ENCODE measurements around the gene PDE11A. TPM values are rescaled to one million over a fixed set of nuclear protein-coding genes. Genes with fewer than 3 reads are reported as not detected.

The PDE11A gene
- total RNA-seq, 1 donor from 2014 or later = 25.6 TPM

DNA sequence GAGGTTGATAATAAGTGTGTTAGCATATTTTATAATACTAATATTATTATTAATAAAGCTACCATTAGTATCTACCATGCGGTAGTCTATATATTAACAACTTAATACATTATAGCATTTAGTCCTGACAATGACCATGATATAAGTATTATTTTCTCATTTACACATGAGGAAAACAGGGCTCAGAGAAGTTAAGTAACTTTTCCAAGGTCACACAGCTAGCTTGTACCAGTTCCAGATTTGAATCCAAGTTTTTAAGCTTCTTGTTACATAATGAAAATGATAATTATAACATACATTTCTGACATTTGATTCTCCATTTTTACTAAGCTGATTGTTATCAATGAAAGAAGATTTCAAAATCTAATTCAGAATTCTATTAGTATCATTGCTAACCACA is 369.4 kb downstream of the PDE11A start:
- DNase-seq (ENCODE audit: low spot score in 2 of 2, unreplicated experiment in 2 of 2) = no peak
- H3K4me3 Mint-ChIP-seq = no peak overlapping the region
- peaks cover 17% of the 10 kb centered on the region for H3K4me1 Mint-ChIP-seq
- no peaks in the 10 kb centered on the region for H3K9me3 Mint-ChIP-seq
- no peaks in the 10 kb centered on the region for H3K27me3 Mint-ChIP-seq (ENCODE audit: low read depth)
- no peak overlapping the region for H3K27ac Mint-ChIP-seq
- H3K36me3 Mint-ChIP-seq = peaks cover 8% of the 10 kb centered on the region
- TF ChIP-seq, protein P1, sequence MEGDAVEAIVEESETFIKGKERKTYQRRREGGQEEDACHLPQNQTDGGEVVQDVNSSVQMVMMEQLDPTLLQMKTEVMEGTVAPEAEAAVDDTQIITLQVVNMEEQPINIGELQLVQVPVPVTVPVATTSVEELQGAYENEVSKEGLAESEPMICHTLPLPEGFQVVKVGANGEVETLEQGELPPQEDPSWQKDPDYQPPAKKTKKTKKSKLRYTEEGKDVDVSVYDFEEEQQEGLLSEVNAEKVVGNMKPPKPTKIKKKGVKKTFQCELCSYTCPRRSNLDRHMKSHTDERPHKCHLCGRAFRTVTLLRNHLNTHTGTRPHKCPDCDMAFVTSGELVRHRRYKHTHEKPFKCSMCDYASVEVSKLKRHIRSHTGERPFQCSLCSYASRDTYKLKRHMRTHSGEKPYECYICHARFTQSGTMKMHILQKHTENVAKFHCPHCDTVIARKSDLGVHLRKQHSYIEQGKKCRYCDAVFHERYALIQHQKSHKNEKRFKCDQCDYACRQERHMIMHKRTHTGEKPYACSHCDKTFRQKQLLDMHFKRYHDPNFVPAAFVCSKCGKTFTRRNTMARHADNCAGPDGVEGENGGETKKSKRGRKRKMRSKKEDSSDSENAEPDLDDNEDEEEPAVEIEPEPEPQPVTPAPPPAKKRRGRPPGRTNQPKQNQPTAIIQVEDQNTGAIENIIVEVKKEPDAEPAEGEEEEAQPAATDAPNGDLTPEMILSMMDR (IDR thresholded peaks at IDR 0.05; ENCODE audit: unreplicated experiment) = no peak

DNA sequence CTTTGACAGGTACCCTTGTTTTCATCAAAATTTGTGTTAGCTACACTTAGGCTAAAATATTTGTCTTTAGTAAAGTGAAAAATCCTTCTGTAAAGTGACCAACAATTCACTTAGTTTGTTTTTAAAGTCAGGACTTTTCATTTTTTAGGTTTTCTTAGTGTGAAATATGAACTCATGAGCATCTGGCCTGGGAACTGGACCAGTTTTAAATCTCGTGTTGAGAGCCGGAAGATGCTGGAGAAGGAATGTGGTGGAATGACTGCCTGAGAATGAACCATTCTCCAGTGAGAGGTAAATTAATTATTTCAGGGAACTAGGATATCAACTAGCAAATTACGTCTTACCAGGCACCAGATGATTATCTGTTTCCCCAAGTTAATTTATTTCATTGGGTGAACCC is 374.3 kb downstream of the PDE11A start:
- TF ChIP-seq, protein P1 (IDR thresholded peaks at IDR 0.05; ENCODE audit: unreplicated experiment) = no peak
- H3K27me3 Mint-ChIP-seq (ENCODE audit: low read depth) = no peaks in the 10 kb centered on the region
- H3K4me1 Mint-ChIP-seq = peaks cover 40% of the 10 kb centered on the region
- peak overlapping the region; percentile 84 for H3K27ac Mint-ChIP-seq
- peaks cover 17% of the 10 kb centered on the region for H3K36me3 Mint-ChIP-seq
- DNase-seq (ENCODE audit: low spot score in 2 of 2, unreplicated experiment in 2 of 2) = no peak
- no peaks in the 10 kb centered on the region for H3K9me3 Mint-ChIP-seq
- no peak overlapping the region for H3K4me3 Mint-ChIP-seq

DNA sequence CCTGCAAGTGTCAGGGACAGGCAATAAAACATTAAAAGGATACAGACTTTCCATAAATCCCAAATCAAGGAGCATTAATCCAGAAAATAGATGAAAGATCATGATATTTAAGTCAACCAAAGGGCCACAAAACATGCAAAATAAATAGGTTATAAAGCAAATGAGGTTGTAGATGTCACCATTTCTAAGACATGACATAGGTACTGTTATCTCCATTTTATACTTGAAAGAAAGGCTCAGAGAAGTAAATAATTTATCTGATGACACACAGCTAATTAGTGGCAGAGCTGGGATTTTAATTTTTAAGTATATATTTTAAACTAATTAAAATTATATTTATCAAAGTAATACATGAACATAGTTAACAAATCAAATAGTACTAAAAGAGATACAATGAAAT is 378.2 kb downstream of the PDE11A start:
- Mint-ChIP-seq H3K9me3 (no peaks in the 10 kb centered on the region), H3K4me1 (peaks cover 62% of the 10 kb centered on the region), H3K36me3 (peaks cover 11% of the 10 kb centered on the region)

DNA sequence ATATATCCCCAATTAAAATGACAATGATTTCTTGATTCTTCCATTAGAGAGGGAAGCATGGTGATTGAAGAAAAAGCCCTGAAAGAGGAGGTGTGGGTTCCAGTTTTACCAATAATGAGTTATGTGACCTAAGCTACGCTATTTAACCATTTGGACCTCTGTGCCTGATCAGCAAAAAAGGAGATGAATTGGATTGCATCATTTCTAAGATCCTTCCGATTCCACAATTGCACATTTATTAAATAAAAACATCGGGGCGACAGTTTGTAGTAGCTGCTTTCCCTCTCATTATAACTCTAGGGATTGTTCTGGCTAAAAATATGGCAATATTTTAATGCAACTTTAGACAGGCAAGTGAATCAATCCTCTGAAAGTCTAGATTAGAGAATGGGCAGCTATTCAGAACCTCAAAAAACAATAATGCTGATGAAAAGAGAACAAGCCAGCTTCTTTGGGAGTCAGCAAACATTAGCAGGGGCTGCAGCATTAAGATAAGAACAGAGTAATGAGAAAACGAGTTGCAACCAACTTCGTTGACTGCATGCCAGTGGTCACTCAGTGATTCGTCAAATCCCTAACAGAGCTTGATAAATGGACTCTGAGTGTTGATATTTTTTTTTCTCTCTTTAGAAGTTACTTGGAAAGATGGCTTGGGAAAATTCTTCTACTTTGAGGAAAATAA is 378.8 kb downstream of the PDE11A start:
- no peak overlapping the region for H3K4me3 Mint-ChIP-seq
- TF ChIP-seq, protein P1 (IDR thresholded peaks at IDR 0.05; ENCODE audit: unreplicated experiment) = no peak
- peak overlapping the region; percentile 64 for H3K27ac Mint-ChIP-seq
- H3K36me3 Mint-ChIP-seq = peaks cover 11% of the 10 kb centered on the region
- DNase-seq (ENCODE audit: low spot score in 2 of 2, unreplicated experiment in 2 of 2) = no peak
- no peaks in the 10 kb centered on the region for H3K27me3 Mint-ChIP-seq (ENCODE audit: low read depth)
- H3K9me3 Mint-ChIP-seq = no peaks in the 10 kb centered on the region
- peaks cover 61% of the 10 kb centered on the region for H3K4me1 Mint-ChIP-seq

More for the DNA sequence above, 378.2 kb downstream of the PDE11A start:
- Mint-ChIP-seq H3K4me3 (no peak overlapping the region), H3K27me3 (ENCODE audit: low read depth) (no peaks in the 10 kb centered on the region), H3K27ac (peak overlapping the region; percentile 64)
- no peak for DNase-seq (ENCODE audit: low spot score in 2 of 2, unreplicated experiment in 2 of 2)
- TF ChIP-seq, protein P1 (IDR thresholded peaks at IDR 0.05; ENCODE audit: unreplicated experiment) = no peak

DNA sequence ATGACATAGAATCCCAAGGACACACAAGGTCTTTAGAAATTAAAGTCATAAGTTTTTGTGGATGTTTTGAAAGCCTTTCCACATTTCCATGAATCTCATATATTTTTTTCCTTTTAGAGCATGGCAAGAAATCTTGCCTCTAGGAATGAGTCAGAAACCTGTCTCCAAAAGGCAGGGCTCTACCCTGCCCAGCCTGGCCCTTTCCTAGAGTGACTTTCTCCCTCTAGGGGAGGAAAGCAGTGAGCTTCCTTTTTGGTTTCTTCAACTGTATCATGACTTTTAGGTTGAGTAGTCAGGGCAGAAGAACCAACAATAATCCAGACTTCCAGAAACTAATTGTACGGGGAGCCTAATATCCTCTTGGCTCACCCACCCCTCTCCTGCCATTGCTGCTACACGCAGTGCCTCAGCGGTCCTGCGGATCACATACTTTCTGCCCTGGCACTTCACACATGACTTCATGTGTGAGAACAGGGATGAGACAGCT is 379.8 kb downstream of the PDE11A start:
- H3K9me3 Mint-ChIP-seq = no peaks in the 10 kb centered on the region
- TF ChIP-seq, protein P1 (IDR thresholded peaks at IDR 0.05; ENCODE audit: unreplicated experiment) = no peak
- peak overlapping the region; percentile 64 for H3K27ac Mint-ChIP-seq
- H3K4me3 Mint-ChIP-seq = no peak overlapping the region
- no peaks in the 10 kb centered on the region for H3K27me3 Mint-ChIP-seq (ENCODE audit: low read depth)
- no peak for DNase-seq (ENCODE audit: low spot score in 2 of 2, unreplicated experiment in 2 of 2)
- peaks cover 59% of the 10 kb centered on the region for H3K4me1 Mint-ChIP-seq
- H3K36me3 Mint-ChIP-seq = peaks cover 11% of the 10 kb centered on the region
